Osteoblast (primary cell): Measurements from ENCODE around the gene KBTBD13. TPM values are rescaled to one million over a fixed set of nuclear protein-coding genes. Genes with fewer than 3 reads are reported as not detected.
"Not testable (repeated sequence)": the region's sequence is repeated elsewhere in the genome, so short reads cannot be mapped to it uniquely, and the experiment has no call there.

Experiments
- DNase-seq: peaks from one replicate; pipeline ENCODE4 v3.0.0; 2011; ENCODE audit warnings: low spot score, mixed read lengths; ENCODE audit not compliant: insufficient read length; ENCODE audit errors: missing footprints
- H2AFZ ChIP-seq: 2 replicates; pipeline ENCODE4 v1.6.0; 2011; ENCODE audit warnings: mild to moderate bottlenecking, low read length
- H3K27ac ChIP-seq: 2 replicates; pipeline ENCODE4 v1.5.1; 2011; ENCODE audit warnings: mild to moderate bottlenecking, low read depth, low read length, moderate library complexity
- H3K27me3 ChIP-seq: 2 replicates; pipeline ENCODE4 v1.6.0; 2012; ENCODE audit warnings: mild to moderate bottlenecking, control low read depth, inconsistent platforms, low read length, moderate library complexity; ENCODE audit not compliant: insufficient read depth
- H3K36me3 ChIP-seq: 2 replicates; pipeline ENCODE4 v1.5.1; 2011; ENCODE audit warnings: mild to moderate bottlenecking, low read length, control low read depth, moderate library complexity; ENCODE audit not compliant: insufficient read depth
- H3K4me1 ChIP-seq: 2 replicates; pipeline ENCODE4 v1.5.1; 2011; ENCODE audit warnings: mild to moderate bottlenecking, low read length, control low read depth, moderate library complexity; ENCODE audit not compliant: insufficient read depth
- H3K4me2 ChIP-seq: 2 replicates; pipeline ENCODE4 v1.6.0; 2011; ENCODE audit warnings: mild to moderate bottlenecking, low read length; ENCODE audit not compliant: insufficient read depth
- H3K4me3 ChIP-seq: fragments of 200-600 bp; sonication (generic); 3 replicates; pipeline ENCODE4 v1.5.1; 2012; ENCODE audit warnings: mild to moderate bottlenecking, low read length, inconsistent platforms; ENCODE audit not compliant: insufficient read depth
- H3K79me2 ChIP-seq: 2 replicates; pipeline ENCODE4 v1.6.0; 2012; ENCODE audit warnings: mild to moderate bottlenecking, low read length, control low read depth, inconsistent platforms; ENCODE audit not compliant: insufficient read depth
- H3K9me3 ChIP-seq: 2 replicates; pipeline ENCODE4 v1.5.1; 2011; ENCODE audit warnings: low read depth, low read length, control low read depth
- H4K20me1 ChIP-seq: 2 replicates; pipeline ENCODE4 v1.6.0; 2012; ENCODE audit warnings: mild to moderate bottlenecking, low read length, control low read depth; ENCODE audit not compliant: insufficient read depth
- CTCF ChIP-seq: IDR thresholded peaks from 2 replicates; pipeline ENCODE4 v1.5.1; 2011; ENCODE audit warnings: mild to moderate bottlenecking, low read depth, low read length, moderate library complexity; ENCODE audit errors: extremely low read depth
- total RNA-seq: library from RNA; depleted of rRNA; stranded (reverse); fragments of >200 nt; gene quantifications from 2 replicates; pipeline ENCODE4 v1.2.3, GENCODE V29; 2012

The KBTBD13 gene
- total RNA-seq, 1 donor = not detected

- Histone ChIP-seq H3K4me3 (no peak overlapping the region), H3K27ac (no peak overlapping the region), H3K4me2 (no peak overlapping the region), H3K4me1 (peaks cover 25% of the 10 kb centered on the region), H4K20me1 (no peaks in the 10 kb centered on the region), H2AFZ (no peak overlapping the region), H3K79me2 (no peaks in the 10 kb centered on the region), H3K36me3 (no peaks in the 10 kb centered on the region), H3K9me3 (no peaks in the 10 kb centered on the region), H3K27me3 (peaks cover 20% of the 10 kb centered on the region)
- peak; percentile 80 for DNase-seq
- TF ChIP-seq CTCF = no peak
Observed at GRCh38 chr15:65071381-65071811, 5.2 kb upstream of the KBTBD13 start.

- Histone ChIP-seq H3K79me2 (no peaks in the 10 kb centered on the region), H3K4me1 (peaks cover 25% of the 10 kb centered on the region), H3K9me3 (no peaks in the 10 kb centered on the region), H2AFZ (no peak overlapping the region), H3K4me2 (no peak overlapping the region), H3K4me3 (no peak overlapping the region), H4K20me1 (no peaks in the 10 kb centered on the region), H3K36me3 (no peaks in the 10 kb centered on the region), H3K27me3 (peaks cover 13% of the 10 kb centered on the region), H3K27ac (no peak overlapping the region)
- no peak for TF ChIP-seq CTCF
- peak; percentile 95 for DNase-seq
Observed at GRCh38 chr15:65072027-65072426, 4.5 kb upstream of the KBTBD13 start.

- H3K4me2 ChIP-seq = no peak overlapping the region
- no peak for TF ChIP-seq CTCF
- no peaks in the 10 kb centered on the region for H3K36me3 ChIP-seq
- no peaks in the 10 kb centered on the region for H3K79me2 ChIP-seq
- H3K4me3 ChIP-seq = no peak overlapping the region
- H2AFZ ChIP-seq = no peak overlapping the region
- no peaks in the 10 kb centered on the region for H3K9me3 ChIP-seq
- peak; percentile 77 for DNase-seq
- no peaks in the 10 kb centered on the region for H4K20me1 ChIP-seq
- H3K4me1 ChIP-seq = peaks cover 25% of the 10 kb centered on the region
- peaks cover 7% of the 10 kb centered on the region for H3K27me3 ChIP-seq
- H3K27ac ChIP-seq = no peak overlapping the region
Observed at GRCh38 chr15:65072617-65073016, 3.9 kb upstream of the KBTBD13 start.

GRCh38 chr15:65074946-65075345 lies 1.6 kb upstream of the KBTBD13 start:
- not testable (repeated sequence) for H3K79me2 ChIP-seq, H3K36me3 ChIP-seq, H4K20me1 ChIP-seq, DNase-seq, H3K27ac ChIP-seq, H2AFZ ChIP-seq, H3K4me1 ChIP-seq, H3K4me2 ChIP-seq, H3K27me3 ChIP-seq, H3K4me3 ChIP-seq, H3K9me3 ChIP-seq

GRCh38 chr15:65075607-65076395 lies 745 bp upstream of the KBTBD13 start:
- not testable (repeated sequence) for H3K4me2 ChIP-seq, H3K4me1 ChIP-seq, H3K9me3 ChIP-seq, H3K79me2 ChIP-seq, H3K27ac ChIP-seq, H3K36me3 ChIP-seq, H3K27me3 ChIP-seq, DNase-seq, H4K20me1 ChIP-seq, H3K4me3 ChIP-seq, H2AFZ ChIP-seq
